Measurements from ENCODE around the gene AKR7A3. TPM values are rescaled to one million over a fixed set of nuclear protein-coding genes. Genes with fewer than 3 reads are reported as not detected.
"Not testable (repeated sequence)": the region's sequence is repeated elsewhere in the genome, so short reads cannot be mapped to it uniquely, and the experiment has no call there.

Gene AKR7A3
- total RNA-seq, 1 donor from 2014 or later, result 2.5 TPM

DNA sequence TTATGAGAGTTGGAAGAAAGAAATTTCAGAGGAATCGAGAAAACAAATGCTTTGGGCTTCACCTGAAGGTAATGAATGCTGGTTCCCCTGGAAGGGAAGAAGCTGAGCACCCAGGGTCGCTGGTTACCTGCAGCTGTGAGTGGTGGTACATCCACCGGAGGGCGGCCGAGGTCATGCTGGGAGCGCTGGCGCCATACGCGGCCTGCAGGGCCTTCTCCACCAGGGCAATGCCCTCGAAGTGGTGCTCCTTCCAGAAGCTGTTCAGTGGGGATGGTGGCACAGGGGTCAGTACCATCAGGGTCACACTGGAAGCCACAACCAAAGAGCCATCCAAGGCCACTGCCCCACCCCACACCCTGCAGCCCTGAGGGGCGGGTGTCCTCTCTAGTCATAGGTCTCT is 20.1 kb downstream of the AKR7A3 start:
- intact Hi-C loops (cut with micrococcal nuclease), result no loop called here
- H3K4me3 Mint-ChIP-seq, result no peak overlapping the region
- H3K4me1 Mint-ChIP-seq, result no peaks in the 10 kb centered on the region
- no peaks in the 10 kb centered on the region for H3K9me3 Mint-ChIP-seq
- H3K27ac Mint-ChIP-seq, result no peak overlapping the region
- no peaks in the 10 kb centered on the region for H3K36me3 Mint-ChIP-seq (ENCODE audit: low read depth)
- peaks cover 9% of the 10 kb centered on the region for H3K27me3 Mint-ChIP-seq
- no peak for DNase-seq

DNA sequence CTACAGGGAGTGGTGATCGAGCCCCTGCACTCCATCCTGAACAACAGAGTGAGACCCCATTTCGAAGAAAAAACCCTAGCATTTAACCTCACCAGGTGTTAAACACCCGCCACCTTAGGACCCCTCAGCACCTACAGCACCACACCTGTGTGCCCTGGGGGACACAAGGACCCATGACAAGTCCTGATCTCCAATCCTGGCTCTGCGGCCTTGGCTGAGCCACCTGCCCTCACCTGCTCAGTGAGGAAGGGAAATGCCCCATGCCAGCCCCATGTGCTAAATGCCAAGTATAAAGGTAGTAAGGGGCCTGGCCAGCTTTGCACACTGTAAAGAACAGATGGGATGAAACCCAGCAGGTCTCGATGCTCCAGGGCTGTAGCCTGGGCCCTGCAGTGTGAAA is 25.8 kb downstream of the AKR7A3 start:
- no peaks in the 10 kb centered on the region for H3K9me3 Mint-ChIP-seq
- intact Hi-C loops (cut with micrococcal nuclease), result no loop called here
- no peak for DNase-seq
- H3K4me1 Mint-ChIP-seq, result no peaks in the 10 kb centered on the region
- H3K4me3 Mint-ChIP-seq, result no peak overlapping the region
- no peaks in the 10 kb centered on the region for H3K27me3 Mint-ChIP-seq
- H3K36me3 Mint-ChIP-seq (ENCODE audit: low read depth), result peaks cover 22% of the 10 kb centered on the region
- H3K27ac Mint-ChIP-seq, result no peak overlapping the region

DNA sequence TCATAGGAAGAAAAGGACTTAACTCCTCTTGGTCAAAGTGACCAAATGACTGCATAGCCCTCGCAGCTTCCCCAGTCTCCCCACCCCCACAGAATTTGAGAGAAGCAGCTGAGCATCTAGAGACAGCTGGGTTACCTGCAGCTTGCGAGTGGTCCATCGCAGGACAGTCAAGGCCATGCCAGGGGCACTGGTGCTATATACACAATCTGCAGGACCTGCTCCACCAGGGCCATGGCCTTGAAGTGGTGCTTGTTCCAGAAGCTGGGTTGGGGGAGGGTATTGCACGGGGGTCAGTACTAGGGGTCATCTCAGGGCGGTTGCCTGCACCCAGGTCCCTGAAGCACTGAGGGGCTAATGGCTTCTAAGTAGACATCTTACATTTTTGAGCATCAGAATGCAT is 26.5 kb downstream of the AKR7A3 start:
- peaks cover 3% of the 10 kb centered on the region for H3K4me1 Mint-ChIP-seq
- no peak overlapping the region for H3K27ac Mint-ChIP-seq
- no peaks in the 10 kb centered on the region for H3K9me3 Mint-ChIP-seq
- H3K27me3 Mint-ChIP-seq, result no peaks in the 10 kb centered on the region
- H3K4me3 Mint-ChIP-seq, result no peak overlapping the region
- peaks cover 29% of the 10 kb centered on the region for H3K36me3 Mint-ChIP-seq (ENCODE audit: low read depth)
- intact Hi-C loops (cut with micrococcal nuclease), result no loop called here
- DNase-seq, result no peak

DNA sequence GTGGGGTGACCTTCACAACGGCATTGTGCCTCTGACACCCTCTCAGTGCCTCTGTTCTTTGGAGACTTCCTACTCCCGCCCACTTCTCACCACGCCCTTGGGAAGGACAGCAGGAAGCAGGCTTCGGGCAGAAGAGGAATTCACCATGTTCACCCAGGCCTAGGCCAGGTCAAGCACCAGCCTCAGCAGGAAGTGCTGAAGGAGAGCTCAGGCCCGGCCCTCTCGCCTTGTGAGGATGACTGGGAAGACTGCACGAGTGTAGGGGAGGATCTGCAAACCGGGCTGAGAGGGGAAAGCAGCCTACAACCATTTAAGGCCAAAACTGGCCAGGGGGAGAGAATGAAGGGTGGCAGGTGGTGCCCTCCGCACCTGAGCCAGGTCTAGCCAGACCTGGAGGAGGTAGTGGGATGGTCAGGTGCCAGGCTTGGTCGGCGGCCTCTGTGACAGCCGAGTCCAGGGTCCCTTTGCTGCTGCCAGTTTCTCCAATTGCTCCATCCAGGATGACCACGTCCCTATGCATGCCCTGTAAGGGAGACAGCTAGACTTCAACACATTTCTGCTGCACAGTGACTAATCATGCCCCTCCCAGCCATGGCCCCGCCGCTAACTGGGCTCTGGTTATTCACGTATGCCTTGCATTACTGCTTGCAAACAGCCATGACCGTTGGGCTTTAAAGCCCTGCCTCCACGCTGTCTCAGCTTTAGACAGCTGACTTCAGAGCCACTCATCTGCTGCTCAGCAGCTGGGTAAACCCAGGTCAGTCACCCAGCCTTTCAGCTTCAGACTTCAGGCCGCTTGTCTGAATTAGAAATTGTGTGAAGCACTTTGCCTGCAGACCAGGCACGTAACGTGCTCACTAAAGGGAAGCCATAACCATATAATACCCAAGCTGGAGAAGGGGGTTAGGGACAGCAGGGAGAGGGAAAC is 28.1 kb downstream of the AKR7A3 start:
- Mint-ChIP-seq H3K36me3 (ENCODE audit: low read depth) (peaks cover 43% of the 10 kb centered on the region), H3K27me3 (no peaks in the 10 kb centered on the region), H3K27ac (no peak overlapping the region), H3K9me3 (no peaks in the 10 kb centered on the region), H3K4me3 (no peak overlapping the region), H3K4me1 (peaks cover 8% of the 10 kb centered on the region)
- intact Hi-C loops (cut with micrococcal nuclease), result no loop called here
- DNase-seq, result no peak

DNA sequence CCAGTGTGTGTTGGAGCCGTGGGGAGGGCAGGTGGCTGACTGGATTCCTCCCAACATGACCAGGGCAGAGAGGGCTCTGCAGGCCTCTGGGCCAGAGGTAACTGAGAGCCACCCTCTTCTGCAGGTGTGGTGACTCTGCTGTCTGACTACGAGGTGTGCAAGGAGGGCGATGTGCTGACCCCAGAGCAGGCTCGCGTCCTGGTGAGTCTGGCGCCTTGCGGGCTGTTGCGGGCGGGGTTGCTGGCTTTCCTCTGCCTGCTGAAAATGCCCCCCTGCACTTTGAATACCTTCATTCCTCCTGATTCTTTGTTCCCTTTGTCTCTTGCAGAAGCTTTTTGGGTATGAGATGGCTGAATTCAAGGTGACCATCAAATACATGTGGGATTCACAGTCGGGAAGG is 30.2 kb downstream of the AKR7A3 start:
- no peak overlapping the region for H3K4me3 Mint-ChIP-seq

DNA sequence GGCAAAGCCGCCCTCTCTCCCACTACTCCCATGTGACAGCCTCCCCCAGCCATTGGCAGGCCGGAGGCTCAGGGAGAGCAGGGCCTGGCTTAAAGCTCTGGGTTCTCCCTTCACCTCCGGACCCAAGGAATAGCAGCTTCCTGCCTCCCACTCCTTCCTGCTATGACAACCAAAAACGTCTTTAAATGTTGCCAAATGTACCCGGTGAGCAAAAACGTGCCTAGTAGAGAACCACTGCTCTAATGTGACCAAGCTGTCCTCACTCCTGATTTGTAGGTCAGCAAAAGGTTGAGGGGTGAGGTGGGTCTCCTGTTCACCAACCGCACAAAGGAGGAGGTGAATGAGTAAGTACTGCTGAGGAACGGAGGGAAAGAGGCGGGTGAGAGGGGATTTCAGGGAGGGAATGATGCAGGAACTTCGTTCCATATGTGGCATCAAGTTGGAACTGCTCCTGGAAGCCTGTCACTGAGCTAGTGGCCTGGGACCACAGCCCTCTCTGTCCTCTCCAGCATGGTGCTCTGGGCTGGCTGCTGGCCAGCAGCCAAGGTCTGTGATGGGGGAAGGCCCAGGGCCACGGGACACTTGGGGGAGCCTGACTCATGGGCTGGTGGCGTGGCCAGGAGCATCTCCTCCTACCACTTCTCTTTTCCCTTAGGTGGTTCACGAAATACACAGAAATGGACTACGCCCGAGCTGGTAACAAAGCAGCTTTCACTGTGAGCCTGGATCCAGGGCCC is 31.2 kb downstream of the AKR7A3 start:
- no peaks in the 10 kb centered on the region for H3K27me3 Mint-ChIP-seq
- no peak for DNase-seq
- H3K4me3 Mint-ChIP-seq, result peak overlapping the region; percentile 60
- H3K27ac Mint-ChIP-seq, result peak overlapping the region; percentile 83
- H3K9me3 Mint-ChIP-seq, result no peaks in the 10 kb centered on the region
- H3K4me1 Mint-ChIP-seq, result peaks cover 22% of the 10 kb centered on the region
- peaks cover 60% of the 10 kb centered on the region for H3K36me3 Mint-ChIP-seq (ENCODE audit: low read depth)
- intact Hi-C loops (cut with micrococcal nuclease), result loop anchor here (10.0 kb wide), 2 partner anchors 333 to 387 kb away; partner anchors contain the start of gene NBL1

More for the DNA sequence above, 30.2 kb downstream of the AKR7A3 start:
- peak overlapping the region; percentile 45 for H3K27ac Mint-ChIP-seq
- no peak for DNase-seq
- no peaks in the 10 kb centered on the region for H3K9me3 Mint-ChIP-seq
- peaks cover 54% of the 10 kb centered on the region for H3K36me3 Mint-ChIP-seq (ENCODE audit: low read depth)
- intact Hi-C loops (cut with micrococcal nuclease), result loop anchor here (10.0 kb wide), 2 partner anchors 334 to 386 kb away; partner anchors contain the start of gene NBL1
- no peaks in the 10 kb centered on the region for H3K27me3 Mint-ChIP-seq
- H3K4me1 Mint-ChIP-seq, result peaks cover 17% of the 10 kb centered on the region

DNA sequence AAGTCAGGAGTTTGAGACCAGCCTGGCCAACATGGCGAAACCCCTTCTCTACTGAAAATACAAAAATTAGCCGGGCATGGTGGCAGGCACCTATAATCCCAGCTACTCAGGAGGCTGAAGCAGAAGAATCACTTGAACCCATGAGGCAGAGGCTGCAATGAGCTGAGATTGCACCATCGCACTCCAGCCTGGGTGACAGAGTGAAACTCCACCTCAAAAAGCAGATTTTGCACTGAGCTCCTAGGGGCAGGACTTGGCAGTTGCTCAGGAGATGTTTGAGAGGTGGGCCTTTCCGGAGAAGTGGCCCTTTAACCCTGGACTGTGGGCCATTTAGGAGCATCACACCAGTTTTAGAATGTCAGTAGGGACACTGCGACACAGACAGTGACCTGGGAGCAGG is 32.3 kb downstream of the AKR7A3 start:
- not testable (repeated sequence) for H3K9me3 Mint-ChIP-seq, H3K27me3 Mint-ChIP-seq, DNase-seq, H3K4me3 Mint-ChIP-seq
- intact Hi-C loops (cut with micrococcal nuclease), result loop anchor here (10.0 kb wide), 2 partner anchors 332 to 388 kb away; partner anchors contain the start of gene NBL1
- peaks cover 25% of the 10 kb centered on the region for H3K4me1 Mint-ChIP-seq
- peaks cover 64% of the 10 kb centered on the region for H3K36me3 Mint-ChIP-seq (ENCODE audit: low read depth)
- peak overlapping the region; percentile 51 for H3K27ac Mint-ChIP-seq

DNA sequence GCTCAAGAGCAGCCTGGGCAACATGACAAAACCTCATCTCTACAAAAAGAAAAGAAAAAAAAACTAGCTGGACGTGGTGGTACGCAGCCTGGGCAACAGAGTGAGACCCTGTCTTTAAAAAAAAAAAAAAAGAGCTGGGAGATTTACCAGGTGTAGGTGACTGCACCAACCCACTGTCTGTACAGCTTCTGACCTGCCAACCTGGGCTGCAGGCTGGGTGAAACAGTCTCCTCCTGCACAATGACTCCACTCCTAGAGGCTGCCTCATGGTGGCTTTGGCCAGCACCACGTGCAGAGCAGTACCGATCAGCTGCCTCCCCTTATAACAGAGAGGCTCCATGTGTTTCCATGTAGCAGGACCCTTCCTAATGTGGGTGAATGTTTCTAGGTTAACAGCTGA is 33.3 kb downstream of the AKR7A3 start:
- Mint-ChIP-seq H3K4me1 (peaks cover 29% of the 10 kb centered on the region), H3K27me3 (no peaks in the 10 kb centered on the region), H3K4me3 (no peak overlapping the region), H3K9me3 (no peaks in the 10 kb centered on the region), H3K27ac (no peak overlapping the region), H3K36me3 (ENCODE audit: low read depth) (peaks cover 65% of the 10 kb centered on the region)
- no peak for DNase-seq
- intact Hi-C loops (cut with micrococcal nuclease), result loop anchor here (10.0 kb wide), 2 partner anchors 330 to 390 kb away; partner anchors contain the start of gene NBL1

DNA sequence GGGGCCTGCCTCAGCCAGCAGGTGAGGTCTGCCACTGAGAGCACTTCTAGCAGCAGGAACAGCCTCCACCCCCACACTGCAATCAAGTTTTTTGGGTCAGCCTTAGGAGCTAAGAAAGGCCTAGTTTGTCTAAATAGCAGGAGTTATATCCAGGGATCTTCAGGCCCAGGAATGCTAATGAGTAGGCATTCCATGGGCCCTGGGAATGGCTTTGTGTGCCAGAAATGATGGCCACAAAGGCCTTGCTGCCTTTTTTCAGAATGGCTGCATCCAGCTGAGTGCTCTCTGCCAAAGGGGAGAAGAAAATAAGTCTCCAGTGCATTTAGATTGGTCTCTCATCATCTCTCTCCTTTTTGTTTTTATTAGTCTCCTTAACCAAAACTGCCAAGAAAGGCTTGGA is 34.2 kb downstream of the AKR7A3 start:
- intact Hi-C loops (cut with micrococcal nuclease), result loop anchor here (10.0 kb wide), 2 partner anchors 330 to 390 kb away; partner anchors contain the start of gene NBL1
- peaks cover 56% of the 10 kb centered on the region for H3K36me3 Mint-ChIP-seq (ENCODE audit: low read depth)
- H3K4me3 Mint-ChIP-seq, result no peak overlapping the region
- no peak for DNase-seq
- peaks cover 32% of the 10 kb centered on the region for H3K4me1 Mint-ChIP-seq
- no peak overlapping the region for H3K27ac Mint-ChIP-seq
- H3K27me3 Mint-ChIP-seq, result no peaks in the 10 kb centered on the region
- H3K9me3 Mint-ChIP-seq, result no peaks in the 10 kb centered on the region

DNA sequence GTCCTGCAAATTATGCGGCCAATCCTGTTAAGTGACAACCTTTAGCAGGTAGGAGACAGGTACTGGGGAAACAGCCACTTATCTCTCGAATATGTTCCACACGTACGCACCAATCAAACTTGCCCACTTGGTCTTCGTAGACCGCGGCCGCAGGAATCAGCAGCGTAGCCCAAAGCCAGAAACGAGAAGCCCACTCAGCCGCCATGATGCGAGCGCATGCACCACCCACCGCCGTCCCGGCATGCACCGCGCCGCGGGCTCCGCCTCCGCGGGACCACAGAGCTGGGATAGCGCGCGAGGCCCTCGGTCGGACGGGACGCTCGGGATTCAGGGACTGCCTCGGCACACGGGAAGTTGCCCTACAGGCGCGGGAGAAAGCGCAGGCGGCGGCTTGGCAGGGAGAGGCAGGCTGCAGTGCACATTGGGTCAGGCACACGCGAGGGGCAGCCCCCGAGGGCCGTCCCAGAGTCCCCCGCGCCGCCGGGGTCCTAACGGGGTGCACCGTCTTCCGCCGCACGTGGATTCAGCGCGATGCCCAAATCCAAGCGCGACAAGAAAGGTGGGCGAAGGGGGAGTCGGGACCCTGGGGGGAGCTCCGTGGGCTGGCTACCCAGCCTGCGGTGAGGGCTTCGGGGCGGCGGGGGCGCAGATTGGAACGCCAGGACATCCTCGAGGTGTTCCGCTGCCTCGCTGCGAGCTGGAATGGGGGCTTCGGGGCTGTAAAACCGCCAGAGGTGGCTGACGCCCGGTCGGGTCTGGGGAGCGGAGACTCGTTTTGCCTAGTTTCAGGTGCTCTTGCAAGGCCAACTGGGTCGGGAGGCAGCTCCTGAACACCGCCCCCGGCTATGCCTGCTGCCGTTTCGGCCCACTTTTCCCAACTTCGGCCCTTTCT is 37.0 kb downstream of the AKR7A3 start, which contains the start of the genes EMC1 and MRTO4:
Gene EMC1 (minus strand): TSS at position 220 of the 892 bp plus-strand sequence. CDS start 15 bp downstream, at position 205.
Gene MRTO4 (plus strand): TSS at position 501 of the 892 bp plus-strand sequence. CDS start 31 bp downstream, at position 532.
- H3K4me3 Mint-ChIP-seq, result peak within 1 kb of the TSS; percentile 100
- intact Hi-C loops (cut with micrococcal nuclease), result loop anchor here (1.0 to 10.0 kb wide), 5 partner anchors 41 to 393 kb away; partner anchors contain the start of genes AKR7A2, NBL1, SLC66A1 and UBR4
- DNase-seq, result peak; percentile 98
- H3K27ac Mint-ChIP-seq, result peak within 1 kb of the TSS; percentile 98
- H3K27me3 Mint-ChIP-seq, result no peaks in the 10 kb centered on the region
- peaks cover 24% of the 10 kb centered on the region for H3K4me1 Mint-ChIP-seq
- peaks cover 35% of the 10 kb centered on the region for H3K36me3 Mint-ChIP-seq (ENCODE audit: low read depth)
- no peaks in the 10 kb centered on the region for H3K9me3 Mint-ChIP-seq

DNA sequence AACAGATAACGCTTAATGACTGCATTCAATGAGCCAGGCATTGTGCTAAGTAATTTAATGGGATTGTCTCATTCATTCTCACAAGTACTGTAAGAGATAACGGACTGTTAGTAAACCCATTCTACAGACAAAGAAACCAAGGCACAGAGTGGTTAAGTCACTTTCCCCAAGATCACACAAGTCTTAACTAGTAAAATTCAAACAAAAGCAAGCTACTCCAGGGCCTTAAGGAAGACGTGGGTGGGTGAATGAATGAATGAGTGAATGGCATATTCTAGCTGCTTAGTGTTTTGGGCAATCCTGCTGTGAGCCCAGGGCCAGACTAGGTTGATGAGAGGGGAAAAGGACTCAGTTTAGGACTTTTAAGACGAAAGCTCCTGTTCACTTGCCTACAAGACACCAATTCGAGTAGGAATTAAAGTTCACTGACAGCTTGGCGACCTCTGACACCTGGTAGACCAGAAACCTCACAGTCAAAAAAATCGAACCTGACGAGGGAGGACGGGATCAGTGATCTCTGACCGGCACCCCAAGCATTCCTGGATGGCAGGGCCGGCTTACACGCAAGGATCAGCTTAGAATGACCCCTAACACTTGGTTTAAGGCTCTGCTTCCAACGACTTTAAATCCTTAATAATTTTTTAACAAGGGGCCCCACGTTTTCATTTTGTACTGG is 37.8 kb downstream of the AKR7A3 start:
- peak; percentile 72 for DNase-seq
- peaks cover 29% of the 10 kb centered on the region for H3K36me3 Mint-ChIP-seq (ENCODE audit: low read depth)
- peak overlapping the region; percentile 100 for H3K4me3 Mint-ChIP-seq
- no peaks in the 10 kb centered on the region for H3K9me3 Mint-ChIP-seq
- peak overlapping the region; percentile 98 for H3K27ac Mint-ChIP-seq
- peaks cover 24% of the 10 kb centered on the region for H3K4me1 Mint-ChIP-seq
- no peaks in the 10 kb centered on the region for H3K27me3 Mint-ChIP-seq
- intact Hi-C loops (cut with micrococcal nuclease), result loop anchor here (1.0 to 10.0 kb wide), 5 partner anchors 40 to 394 kb away; partner anchors contain the start of genes AKR7A2, NBL1, SLC66A1 and UBR4
